GM19328 (cell line): ENCODE data around the gene LTB4R2.
"Not testable (repeated sequence)": the region's sequence is repeated elsewhere in the genome, so short reads cannot be mapped to it uniquely, and the experiment has no call there.

Experiments used
- ATAC-seq: cut with Tn5 transposase; IDR thresholded peaks from one replicate; pipeline ENCODE4 v1.9.1; 2021; ENCODE audit warnings: mild to moderate bottlenecking, moderate library complexity; ENCODE audit not compliant: unreplicated experiment

Gene LTB4R2

DNA sequence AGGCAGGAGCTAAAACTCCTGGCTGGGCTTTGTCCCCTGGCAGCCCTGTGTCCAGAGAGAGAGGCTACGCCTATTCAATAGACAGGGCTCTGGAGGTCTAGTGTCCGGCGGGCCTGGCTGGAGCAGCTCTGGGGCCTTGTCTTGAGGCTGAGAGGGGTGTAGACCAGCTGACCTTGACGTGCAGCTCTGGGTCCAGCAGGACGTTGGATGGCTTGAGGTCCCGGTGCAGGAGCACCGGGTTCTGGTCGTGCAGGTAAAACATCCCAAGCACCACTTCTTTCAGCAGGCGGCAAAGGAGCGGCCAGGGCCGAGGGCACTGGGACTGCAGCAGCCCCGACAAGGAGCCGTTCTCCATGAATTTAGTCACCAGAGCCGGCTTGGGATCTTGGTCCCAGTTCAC is 28.9 kb downstream of the LTB4R2 start:
- ATAC-seq = no peak

DNA sequence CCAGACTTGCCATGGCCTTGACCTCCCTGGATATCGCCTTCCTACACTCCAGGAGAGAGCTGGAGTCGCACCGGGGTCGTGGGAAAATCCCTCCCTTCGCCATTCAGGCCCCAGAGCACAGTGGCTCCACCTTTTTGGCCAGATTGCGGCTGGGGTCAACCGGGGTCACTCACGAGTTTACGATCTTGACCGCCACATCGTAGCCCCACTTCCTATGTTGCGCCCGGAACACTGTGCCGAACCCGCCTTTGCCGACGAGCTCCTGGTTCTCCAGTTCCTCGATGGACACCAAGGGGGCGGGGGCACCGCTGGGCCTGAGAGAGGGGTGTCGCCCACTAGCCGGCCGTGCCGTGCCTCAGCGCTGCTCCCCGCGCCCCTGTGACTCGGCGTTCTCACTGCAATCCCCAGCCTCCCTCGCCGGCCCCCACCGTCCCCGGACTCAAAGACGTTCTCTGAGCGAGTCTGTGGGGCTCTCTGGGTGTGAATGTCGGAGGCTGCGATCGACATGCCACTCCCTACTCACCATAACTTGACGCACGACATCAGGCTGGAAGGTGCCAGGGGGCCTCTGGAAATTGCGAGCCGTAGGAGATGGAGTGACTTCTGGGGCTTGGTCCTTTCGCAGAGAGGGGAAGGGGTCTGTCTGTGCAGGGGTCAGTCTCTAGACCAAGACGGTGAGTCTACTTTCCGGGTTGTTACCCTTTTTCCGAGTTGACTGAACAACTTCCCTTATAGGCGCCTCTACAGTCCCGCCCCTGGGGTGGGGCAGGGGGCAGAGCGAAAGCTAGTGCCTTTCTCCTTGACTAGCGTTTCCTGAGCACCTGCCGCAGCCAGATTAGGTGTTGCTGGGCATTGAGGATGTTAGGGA is 29.6 kb downstream of the LTB4R2 start, which contains the start of gene RIPK3:
TSS of gene RIPK3 (minus strand) at position 708 of the 868 bp plus-strand sequence. CDS start at position 543, 165 bp downstream.
- peak; percentile 95 for ATAC-seq

DNA sequence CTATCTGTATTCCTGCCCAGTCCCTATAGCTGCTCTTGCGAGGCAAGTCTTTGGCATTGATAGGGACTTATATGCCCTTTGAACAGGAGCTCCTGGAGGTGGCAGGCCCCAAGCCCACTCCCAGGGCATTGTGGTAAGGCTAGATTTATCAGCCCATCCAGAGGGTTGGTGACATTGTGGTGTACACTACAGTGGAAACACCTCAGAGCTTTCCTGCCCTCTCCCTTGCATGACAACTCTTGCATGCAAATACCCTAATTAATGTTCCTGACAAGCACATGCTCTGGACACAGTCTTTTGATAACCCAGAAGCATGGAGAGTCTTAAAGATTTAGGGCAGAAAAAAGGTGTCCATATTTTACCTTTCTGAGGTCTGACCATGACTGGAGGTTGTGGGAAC is 30.7 kb downstream of the LTB4R2 start:
- no peak for ATAC-seq

GRCh38 chr14:24342889-24343288 is 32.9 kb downstream of the LTB4R2 start:
- no peak for ATAC-seq

- no peak for ATAC-seq
Measured at GRCh38 chr14:24343795-24344660, 34.1 kb downstream of the LTB4R2 start.

GRCh38 chr14:24347134-24347533 is 37.2 kb downstream of the LTB4R2 start:
- no peak for ATAC-seq

GRCh38 chr14:24348186-24348585 is 38.2 kb downstream of the LTB4R2 start:
- ATAC-seq = no peak

GRCh38 chr14:24349742-24350141 is 39.8 kb downstream of the LTB4R2 start:
- ATAC-seq = no peak

GRCh38 chr14:24351517-24351916 is 41.6 kb downstream of the LTB4R2 start:
- ATAC-seq = no peak

- ATAC-seq = no peak
Measured at GRCh38 chr14:24353559-24354481, 43.9 kb downstream of the LTB4R2 start.

- not testable (repeated sequence) for ATAC-seq
Measured at GRCh38 chr14:24354482-24354825, 44.5 kb downstream of the LTB4R2 start.

- no peak for ATAC-seq
Measured at GRCh38 chr14:24355009-24355408, 45.1 kb downstream of the LTB4R2 start.

DNA sequence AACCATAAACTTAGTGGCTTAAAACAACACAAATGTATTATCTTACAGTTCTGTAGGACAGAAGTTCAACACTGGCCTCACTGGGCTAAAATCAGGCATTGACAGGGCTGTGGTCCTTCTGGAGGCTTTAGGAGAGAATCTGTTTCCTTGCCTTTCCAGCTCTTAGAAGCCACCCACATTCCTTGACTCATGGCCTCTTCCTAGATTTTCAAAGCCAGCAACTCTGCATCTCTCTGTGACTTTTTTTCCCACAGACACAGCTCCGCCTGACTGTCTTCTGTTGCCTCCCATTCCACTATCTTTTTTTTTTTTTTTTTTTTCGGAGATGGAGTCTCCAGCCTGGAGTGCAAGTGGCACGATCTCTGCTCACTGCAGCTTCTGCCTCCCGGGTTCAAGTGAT is 46.3 kb downstream of the LTB4R2 start:
- ATAC-seq = no peak

- no peak for ATAC-seq
Measured at GRCh38 chr14:24360281-24360680, 50.3 kb downstream of the LTB4R2 start.

DNA sequence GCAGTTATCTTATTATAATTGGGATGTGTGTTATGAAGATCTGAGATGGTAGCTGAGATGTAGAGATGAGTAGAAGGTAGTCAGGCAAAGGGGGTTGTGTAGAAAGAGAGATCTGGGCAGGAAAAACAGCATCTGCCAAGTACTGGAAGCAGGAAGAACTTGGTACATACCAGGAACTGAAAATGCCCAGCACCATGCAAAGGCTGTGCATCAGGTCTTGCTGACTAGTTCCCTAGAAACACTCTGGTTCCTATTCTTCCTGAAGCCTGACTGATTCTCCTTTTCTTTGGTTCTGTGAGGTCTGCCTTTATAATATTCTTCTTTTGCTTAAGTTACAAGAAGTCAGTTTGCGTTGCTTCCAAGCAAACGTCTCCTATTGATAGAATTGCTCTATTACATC is 51.4 kb downstream of the LTB4R2 start:
- no peak for ATAC-seq
